Loucy (cell line): ENCODE data around the gene FBXO42.

Experiments
- CTCF ChIP-seq: fragments of 200-600 bp; sonication (generic); conservative IDR thresholded peaks from 2 replicates; pipeline ENCODE4 v1.5.1; 2014; ENCODE audit warnings: mild to moderate bottlenecking, antibody characterized with exemption, low read length
- EZH2phosphoT487 ChIP-seq: fragments of 200-600 bp; IDR thresholded peaks from 2 replicates; pipeline ENCODE4 v1.6.1; 2018; ENCODE audit warnings: antibody characterized with exemption, mild to moderate bottlenecking, moderate library complexity, borderline replicate concordance

GRCh38 chr1:16242556-16243214 is 109.6 kb downstream of the FBXO42 start:
- TF ChIP-seq CTCF = no peak
- TF ChIP-seq EZH2phosphoT487 = no peak
